ENCODE measurements around the gene SLIT1.

DNA sequence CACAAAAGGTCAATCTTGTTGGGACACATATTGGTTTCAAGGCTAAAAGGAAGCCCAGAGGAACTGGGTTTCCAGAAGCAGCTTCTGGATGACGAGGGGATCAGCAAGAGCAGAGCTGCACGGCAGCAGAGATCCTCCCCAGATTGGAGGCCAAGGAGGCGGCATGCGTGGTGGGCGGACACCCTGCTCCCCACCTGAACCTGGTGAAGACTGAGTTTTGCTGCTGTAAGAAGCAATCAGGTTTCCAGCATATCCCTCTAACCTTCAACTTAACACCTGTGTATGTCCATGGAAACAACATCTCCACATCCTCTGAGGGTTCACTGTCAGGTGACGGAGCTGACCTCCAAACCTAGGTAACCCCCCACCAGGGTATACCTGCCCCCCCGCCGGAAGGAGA is 35.1 kb downstream of the SLIT1 start:
- no peak for TF ChIP-seq CTCF (IDR thresholded peaks at IDR 0.05; ENCODE audit: low read length)
- TF ChIP-seq EZH2 (IDR thresholded peaks at IDR 0.05; ENCODE audit: borderline replicate concordance, low read length): no peak
